ENCODE results near the gene RBM20. TPM values are rescaled to one million over a fixed set of nuclear protein-coding genes. Genes with fewer than 3 reads are reported as not detected.
A peak's percentile ranks its signal among the peaks of the same experiment; 100 is the strongest.

The RBM20 gene
- total and polyA plus RNA-seq, 2 of the 13 experiments (the other 11 are each of a cell fraction or from before 2014, with no cell fraction given) = 0.02 to 0.22 TPM

DNA sequence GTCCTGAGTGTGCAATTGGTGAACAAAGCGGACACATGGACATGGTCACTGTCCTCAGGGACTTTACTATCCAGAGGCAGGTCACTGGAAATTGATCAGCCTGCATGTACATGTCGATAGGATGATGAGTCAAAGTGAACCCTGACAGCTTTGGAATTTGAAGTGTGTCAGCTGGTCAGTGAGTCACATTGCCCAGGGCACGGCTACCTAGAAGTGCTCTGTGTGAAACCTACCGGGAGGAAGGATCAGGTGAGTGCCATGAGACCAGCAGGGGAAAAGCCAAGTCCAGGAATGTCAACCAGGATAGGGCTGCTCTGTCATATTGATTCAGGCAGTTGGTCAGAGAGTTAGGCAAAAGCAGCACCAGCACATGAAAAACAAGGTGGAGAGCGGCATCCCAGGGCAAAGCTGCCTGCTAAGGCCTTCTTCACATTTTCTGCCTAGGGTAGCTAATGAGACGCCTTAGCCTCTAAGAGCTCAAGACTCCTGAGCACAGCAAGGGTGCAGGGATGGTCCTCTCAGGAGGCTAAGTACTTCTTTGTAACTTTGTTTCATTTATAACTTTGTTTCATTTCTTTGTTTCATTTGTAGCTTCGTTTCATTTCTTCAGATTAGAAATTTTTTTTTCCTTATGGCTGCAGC, 208.2 kb downstream of the RBM20 start (continued):
- TF ChIP-seq ZNF367 (CRISPR knock-in tag; IDR thresholded peaks at IDR 0.05; ENCODE audit: borderline replicate concordance) = no peak
- TF ChIP-seq, protein P1, sequence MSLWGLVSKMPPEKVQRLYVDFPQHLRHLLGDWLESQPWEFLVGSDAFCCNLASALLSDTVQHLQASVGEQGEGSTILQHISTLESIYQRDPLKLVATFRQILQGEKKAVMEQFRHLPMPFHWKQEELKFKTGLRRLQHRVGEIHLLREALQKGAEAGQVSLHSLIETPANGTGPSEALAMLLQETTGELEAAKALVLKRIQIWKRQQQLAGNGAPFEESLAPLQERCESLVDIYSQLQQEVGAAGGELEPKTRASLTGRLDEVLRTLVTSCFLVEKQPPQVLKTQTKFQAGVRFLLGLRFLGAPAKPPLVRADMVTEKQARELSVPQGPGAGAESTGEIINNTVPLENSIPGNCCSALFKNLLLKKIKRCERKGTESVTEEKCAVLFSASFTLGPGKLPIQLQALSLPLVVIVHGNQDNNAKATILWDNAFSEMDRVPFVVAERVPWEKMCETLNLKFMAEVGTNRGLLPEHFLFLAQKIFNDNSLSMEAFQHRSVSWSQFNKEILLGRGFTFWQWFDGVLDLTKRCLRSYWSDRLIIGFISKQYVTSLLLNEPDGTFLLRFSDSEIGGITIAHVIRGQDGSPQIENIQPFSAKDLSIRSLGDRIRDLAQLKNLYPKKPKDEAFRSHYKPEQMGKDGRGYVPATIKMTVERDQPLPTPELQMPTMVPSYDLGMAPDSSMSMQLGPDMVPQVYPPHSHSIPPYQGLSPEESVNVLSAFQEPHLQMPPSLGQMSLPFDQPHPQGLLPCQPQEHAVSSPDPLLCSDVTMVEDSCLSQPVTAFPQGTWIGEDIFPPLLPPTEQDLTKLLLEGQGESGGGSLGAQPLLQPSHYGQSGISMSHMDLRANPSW (CRISPR knock-in tag; IDR thresholded peaks at IDR 0.05; ENCODE audit: borderline replicate concordance) = no peak
- no peak for TF ChIP-seq SKI (IDR thresholded peaks at IDR 0.05; ENCODE audit: partially characterized antibody)
- TF ChIP-seq CEBPG (CRISPR knock-in tag; IDR thresholded peaks at IDR 0.05) = no peak
- TF ChIP-seq, protein P2, sequence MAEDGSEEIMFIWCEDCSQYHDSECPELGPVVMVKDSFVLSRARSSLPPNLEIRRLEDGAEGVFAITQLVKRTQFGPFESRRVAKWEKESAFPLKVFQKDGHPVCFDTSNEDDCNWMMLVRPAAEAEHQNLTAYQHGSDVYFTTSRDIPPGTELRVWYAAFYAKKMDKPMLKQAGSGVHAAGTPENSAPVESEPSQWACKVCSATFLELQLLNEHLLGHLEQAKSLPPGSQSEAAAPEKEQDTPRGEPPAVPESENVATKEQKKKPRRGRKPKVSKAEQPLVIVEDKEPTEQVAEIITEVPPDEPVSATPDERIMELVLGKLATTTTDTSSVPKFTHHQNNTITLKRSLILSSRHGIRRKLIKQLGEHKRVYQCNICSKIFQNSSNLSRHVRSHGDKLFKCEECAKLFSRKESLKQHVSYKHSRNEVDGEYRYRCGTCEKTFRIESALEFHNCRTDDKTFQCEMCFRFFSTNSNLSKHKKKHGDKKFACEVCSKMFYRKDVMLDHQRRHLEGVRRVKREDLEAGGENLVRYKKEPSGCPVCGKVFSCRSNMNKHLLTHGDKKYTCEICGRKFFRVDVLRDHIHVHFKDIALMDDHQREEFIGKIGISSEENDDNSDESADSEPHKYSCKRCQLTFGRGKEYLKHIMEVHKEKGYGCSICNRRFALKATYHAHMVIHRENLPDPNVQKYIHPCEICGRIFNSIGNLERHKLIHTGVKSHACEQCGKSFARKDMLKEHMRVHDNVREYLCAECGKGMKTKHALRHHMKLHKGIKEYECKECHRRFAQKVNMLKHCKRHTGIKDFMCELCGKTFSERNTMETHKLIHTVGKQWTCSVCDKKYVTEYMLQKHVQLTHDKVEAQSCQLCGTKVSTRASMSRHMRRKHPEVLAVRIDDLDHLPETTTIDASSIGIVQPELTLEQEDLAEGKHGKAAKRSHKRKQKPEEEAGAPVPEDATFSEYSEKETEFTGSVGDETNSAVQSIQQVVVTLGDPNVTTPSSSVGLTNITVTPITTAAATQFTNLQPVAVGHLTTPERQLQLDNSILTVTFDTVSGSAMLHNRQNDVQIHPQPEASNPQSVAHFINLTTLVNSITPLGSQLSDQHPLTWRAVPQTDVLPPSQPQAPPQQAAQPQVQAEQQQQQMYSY (CRISPR knock-in tag; IDR thresholded peaks at IDR 0.05) = no peak
- no peak for TF ChIP-seq ZNF776 (CRISPR knock-in tag; IDR thresholded peaks at IDR 0.05)
- TF ChIP-seq FLYWCH1 (CRISPR knock-in tag; IDR thresholded peaks at IDR 0.05) = no peak
- TF ChIP-seq, protein P3, sequence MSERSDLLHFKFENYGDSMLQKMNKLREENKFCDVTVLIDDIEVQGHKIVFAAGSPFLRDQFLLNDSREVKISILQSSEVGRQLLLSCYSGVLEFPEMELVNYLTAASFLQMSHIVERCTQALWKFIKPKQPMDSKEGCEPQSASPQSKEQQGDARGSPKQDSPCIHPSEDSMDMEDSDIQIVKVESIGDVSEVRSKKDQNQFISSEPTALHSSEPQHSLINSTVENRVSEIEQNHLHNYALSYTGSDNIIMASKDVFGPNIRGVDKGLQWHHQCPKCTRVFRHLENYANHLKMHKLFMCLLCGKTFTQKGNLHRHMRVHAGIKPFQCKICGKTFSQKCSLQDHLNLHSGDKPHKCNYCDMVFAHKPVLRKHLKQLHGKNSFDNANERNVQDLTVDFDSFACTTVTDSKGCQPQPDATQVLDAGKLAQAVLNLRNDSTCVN (CRISPR knock-in tag; IDR thresholded peaks at IDR 0.05; ENCODE audit: borderline replicate concordance) = no peak
- no peak for TF ChIP-seq ZNF335 (CRISPR knock-in tag; IDR thresholded peaks at IDR 0.05)
- TF ChIP-seq, protein P4, sequence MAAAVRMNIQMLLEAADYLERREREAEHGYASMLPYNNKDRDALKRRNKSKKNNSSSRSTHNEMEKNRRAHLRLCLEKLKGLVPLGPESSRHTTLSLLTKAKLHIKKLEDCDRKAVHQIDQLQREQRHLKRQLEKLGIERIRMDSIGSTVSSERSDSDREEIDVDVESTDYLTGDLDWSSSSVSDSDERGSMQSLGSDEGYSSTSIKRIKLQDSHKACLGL (CRISPR knock-in tag; IDR thresholded peaks at IDR 0.05) = no peak
- peak; percentile 7; the same call in 1 of the 2 replicates for TF ChIP-seq KAT2B (IDR thresholded peaks at IDR 0.05; ENCODE audit: borderline replicate concordance, low read depth, low read length)
- TF ChIP-seq, protein P5, sequence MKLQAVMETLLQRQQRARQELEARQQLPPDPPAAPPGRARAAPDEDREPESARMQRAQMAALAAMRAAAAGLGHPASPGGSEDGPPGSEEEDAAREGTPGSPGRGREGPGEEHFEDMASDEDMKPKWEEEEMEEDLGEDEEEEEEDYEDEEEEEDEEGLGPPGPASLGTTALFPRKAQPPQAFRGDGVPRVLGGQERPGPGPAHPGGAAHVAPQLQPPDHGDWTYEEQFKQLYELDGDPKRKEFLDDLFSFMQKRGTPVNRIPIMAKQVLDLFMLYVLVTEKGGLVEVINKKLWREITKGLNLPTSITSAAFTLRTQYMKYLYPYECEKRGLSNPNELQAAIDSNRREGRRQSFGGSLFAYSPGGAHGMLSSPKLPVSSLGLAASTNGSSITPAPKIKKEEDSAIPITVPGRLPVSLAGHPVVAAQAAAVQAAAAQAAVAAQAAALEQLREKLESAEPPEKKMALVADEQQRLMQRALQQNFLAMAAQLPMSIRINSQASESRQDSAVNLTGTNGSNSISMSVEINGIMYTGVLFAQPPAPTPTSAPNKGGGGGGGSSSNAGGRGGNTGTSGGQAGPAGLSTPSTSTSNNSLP (IDR thresholded peaks at IDR 0.05; ENCODE audit: low read depth, low read length) = peak; percentile 27; the same call in 1 of the 2 replicates
- no peak for TF ChIP-seq NR1H2 (CRISPR knock-in tag; IDR thresholded peaks at IDR 0.05; ENCODE audit: borderline replicate concordance, low read depth)
- TF ChIP-seq, protein P6, sequence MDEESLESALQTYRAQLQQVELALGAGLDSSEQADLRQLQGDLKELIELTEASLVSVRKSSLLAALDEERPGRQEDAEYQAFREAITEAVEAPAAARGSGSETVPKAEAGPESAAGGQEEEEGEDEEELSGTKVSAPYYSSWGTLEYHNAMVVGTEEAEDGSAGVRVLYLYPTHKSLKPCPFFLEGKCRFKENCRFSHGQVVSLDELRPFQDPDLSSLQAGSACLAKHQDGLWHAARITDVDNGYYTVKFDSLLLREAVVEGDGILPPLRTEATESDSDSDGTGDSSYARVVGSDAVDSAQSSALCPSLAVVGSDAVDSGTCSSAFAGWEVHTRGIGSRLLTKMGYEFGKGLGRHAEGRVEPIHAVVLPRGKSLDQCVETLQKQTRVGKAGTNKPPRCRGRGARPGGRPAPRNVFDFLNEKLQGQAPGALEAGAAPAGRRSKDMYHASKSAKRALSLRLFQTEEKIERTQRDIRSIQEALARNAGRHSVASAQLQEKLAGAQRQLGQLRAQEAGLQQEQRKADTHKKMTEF (CRISPR knock-in tag; IDR thresholded peaks at IDR 0.05) = no peak
- no peak for TF ChIP-seq SMAD3 (CRISPR knock-in tag; IDR thresholded peaks at IDR 0.05)
- no peak for TF ChIP-seq RBM22 (optimal IDR thresholded peaks at IDR 0.05; ENCODE audit: low read length)
- TF ChIP-seq ZBTB21 (CRISPR knock-in tag; IDR thresholded peaks at IDR 0.05) = no peak
